DND-41 (cell line): Measurements from ENCODE around the gene THOC5.

Source experiments
- CTCF ChIP-seq: IDR thresholded peaks from 2 replicates; pipeline ENCODE4 v1.5.1; 2012; ENCODE audit warnings: borderline replicate concordance, low read length, moderate library complexity, mild to moderate bottlenecking; ENCODE audit not compliant: poor library complexity, severe bottlenecking; ENCODE audit errors: extremely low read depth
- EZH2 ChIP-seq: IDR thresholded peaks from 3 replicates; pipeline ENCODE4 v1.6.1; 2012; ENCODE audit warnings: borderline replicate concordance, low read depth, mild to moderate bottlenecking, moderate library complexity, low read length, inconsistent platforms; ENCODE audit not compliant: severe bottlenecking

GRCh38 chr22:29493636-29494035 is 59.9 kb downstream of the THOC5 start:
- TF ChIP-seq CTCF: no peak
- TF ChIP-seq EZH2: no peak
